ENCODE results near the gene QKI. TPM values are rescaled to one million over a fixed set of nuclear protein-coding genes. Genes with fewer than 3 reads are reported as not detected.

QKI gene
- total RNA-seq, 1 experiment from 2014 or later = 64.3 TPM

- ChIA-PET CTCF (no interaction called here), POLR2A (ENCODE audit: unreplicated experiment) (no interaction called here)
- Histone ChIP-seq H3K4me3 (ENCODE audit: low read length) (no peak overlapping the region), H3F3A (ENCODE audit: low read length, unreplicated experiment) (no peaks in the 10 kb centered on the region), H3K9me3 (ENCODE audit: low read length) (no peaks in the 10 kb centered on the region), H3K4me2 (ENCODE audit: low read length) (no peak overlapping the region), H3K27me3 (ENCODE audit: low read length) (no peaks in the 10 kb centered on the region), H3K9me2 (replicated peaks; ENCODE audit: low read length) (no peaks in the 10 kb centered on the region), H3K36me3 (ENCODE audit: low read depth, low read length) (no peaks in the 10 kb centered on the region), H2AFZ (ENCODE audit: low read length) (no peak overlapping the region), H3K9ac (ENCODE audit: low read length) (no peak overlapping the region), H3K79me2 (ENCODE audit: low read length) (peaks cover 96% of the 10 kb centered on the region), H3K4me1 (ENCODE audit: insufficient read depth, low read length) (peaks cover 37% of the 10 kb centered on the region), H3K27ac (ENCODE audit: low read length) (no peak overlapping the region), H4K20me1 (ENCODE audit: low read length) (peaks cover 50% of the 10 kb centered on the region)
- DNase-seq (no peak), ATAC-seq (no peak)
- TF ChIP-seq EZH2 (IDR thresholded peaks at IDR 0.05; ENCODE audit: low read length, unreplicated experiment) (no peak), CTCF (conservative IDR thresholded peaks at IDR 0.05; ENCODE audit: low read depth, low read length) (no peak), EZH2phosphoT487 (IDR thresholded peaks at IDR 0.05; ENCODE audit: borderline replicate concordance, low read length) (no peak)
- no TSS peak for BruUV-seq (replicated peaks)
- intact Hi-C loops (cut with micrococcal nuclease) = no loop called here
These were observed 116.6 kb downstream of the QKI start for GRCh38 chr6:163531122-163531521.

- Histone ChIP-seq H3K4me1 (ENCODE audit: insufficient read depth, low read length) (peaks cover 37% of the 10 kb centered on the region), H3K4me2 (ENCODE audit: low read length) (no peak overlapping the region), H3K27ac (ENCODE audit: low read length) (no peak overlapping the region)
These were observed 118.1 kb downstream of the QKI start for GRCh38 chr6:163532526-163533078.

More at GRCh38 chr6:163532526-163533078, 118.1 kb downstream of the QKI start:
- Histone ChIP-seq H3K27me3 (ENCODE audit: low read length) (no peaks in the 10 kb centered on the region), H3K4me3 (ENCODE audit: low read length) (no peak overlapping the region), H3F3A (ENCODE audit: low read length, unreplicated experiment) (no peaks in the 10 kb centered on the region), H3K79me2 (ENCODE audit: low read length) (peaks cover 96% of the 10 kb centered on the region), H4K20me1 (ENCODE audit: low read length) (peaks cover 48% of the 10 kb centered on the region), H3K9ac (ENCODE audit: low read length) (no peak overlapping the region), H3K36me3 (ENCODE audit: low read depth, low read length) (0 out of 2 replicates have a peak, but pooled peaks cover 3% of the 10 kb centered on the region), H2AFZ (ENCODE audit: low read length) (no peak overlapping the region), H3K9me2 (replicated peaks; ENCODE audit: low read length) (no peaks in the 10 kb centered on the region), H3K9me3 (ENCODE audit: low read length) (no peaks in the 10 kb centered on the region)
- intact Hi-C loops (cut with micrococcal nuclease) = no loop called here
- DNase-seq (no peak), ATAC-seq (no peak)
- CTCF ChIA-PET = no interaction called here
- TF ChIP-seq CTCF (conservative IDR thresholded peaks at IDR 0.05; ENCODE audit: low read depth, low read length) = no peak
- TF ChIP-seq EZH2 (IDR thresholded peaks at IDR 0.05; ENCODE audit: low read length, unreplicated experiment) = no peak
- TF ChIP-seq EZH2phosphoT487 (IDR thresholded peaks at IDR 0.05; ENCODE audit: borderline replicate concordance, low read length) = no peak
- no TSS peak for BruUV-seq (replicated peaks)
- POLR2A ChIA-PET (ENCODE audit: unreplicated experiment) = no interaction called here

Data from PC-3 (cell line).